Epithelial cell of proximal tubule (primary cell): ENCODE results near the gene RNASEH2B. TPM values are rescaled to one million over a fixed set of nuclear protein-coding genes. Genes with fewer than 3 reads are reported as not detected.

Source experiments
- DNase-seq: peaks from one replicate; pipeline ENCODE4 v3.0.0-alpha.2; 2011; ENCODE audit warnings: low read depth
- H3K4me3 ChIP-seq: 2 replicates; pipeline ENCODE4 v1.5.1; 2011; ENCODE audit warnings: low read depth, mild to moderate bottlenecking, low read length
- total RNA-seq: library from RNA; depleted of rRNA; stranded (reverse); fragments of >200 nt; gene quantifications from 2 replicates; pipeline ENCODE4 v1.2.3, GENCODE V29; 2015
- TF ChIP-seq, protein P1 (sequence below): conservative IDR thresholded peaks from 2 replicates; pipeline ENCODE4 v1.5.1; 2012; ENCODE audit warnings: low read depth, mild to moderate bottlenecking, low read length

Gene RNASEH2B
- total RNA-seq, 1 donor from 2014 or later, result 28.3 TPM

DNA sequence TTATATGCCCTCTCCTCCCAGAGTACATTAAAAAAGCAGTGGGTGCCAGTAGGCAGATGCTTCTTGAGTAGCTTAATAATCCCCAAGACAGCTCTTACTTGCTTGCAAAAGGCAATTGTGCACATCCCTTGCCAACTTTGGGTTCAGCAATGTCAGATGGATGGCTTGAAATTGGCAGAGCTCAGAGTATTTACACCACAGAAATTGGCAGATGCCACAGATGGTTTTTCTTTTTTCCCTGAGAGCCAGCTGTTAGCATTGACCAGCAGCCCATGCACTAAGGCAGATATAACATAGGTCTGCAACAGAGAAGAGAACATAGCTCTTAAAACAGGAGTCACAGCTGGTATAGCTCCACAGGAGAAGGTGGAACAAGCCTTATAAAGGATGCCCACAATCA, 18.4 kb upstream of the RNASEH2B start:
- TF ChIP-seq, protein P1, sequence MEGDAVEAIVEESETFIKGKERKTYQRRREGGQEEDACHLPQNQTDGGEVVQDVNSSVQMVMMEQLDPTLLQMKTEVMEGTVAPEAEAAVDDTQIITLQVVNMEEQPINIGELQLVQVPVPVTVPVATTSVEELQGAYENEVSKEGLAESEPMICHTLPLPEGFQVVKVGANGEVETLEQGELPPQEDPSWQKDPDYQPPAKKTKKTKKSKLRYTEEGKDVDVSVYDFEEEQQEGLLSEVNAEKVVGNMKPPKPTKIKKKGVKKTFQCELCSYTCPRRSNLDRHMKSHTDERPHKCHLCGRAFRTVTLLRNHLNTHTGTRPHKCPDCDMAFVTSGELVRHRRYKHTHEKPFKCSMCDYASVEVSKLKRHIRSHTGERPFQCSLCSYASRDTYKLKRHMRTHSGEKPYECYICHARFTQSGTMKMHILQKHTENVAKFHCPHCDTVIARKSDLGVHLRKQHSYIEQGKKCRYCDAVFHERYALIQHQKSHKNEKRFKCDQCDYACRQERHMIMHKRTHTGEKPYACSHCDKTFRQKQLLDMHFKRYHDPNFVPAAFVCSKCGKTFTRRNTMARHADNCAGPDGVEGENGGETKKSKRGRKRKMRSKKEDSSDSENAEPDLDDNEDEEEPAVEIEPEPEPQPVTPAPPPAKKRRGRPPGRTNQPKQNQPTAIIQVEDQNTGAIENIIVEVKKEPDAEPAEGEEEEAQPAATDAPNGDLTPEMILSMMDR, result no peak
- DNase-seq, result no peak

DNA sequence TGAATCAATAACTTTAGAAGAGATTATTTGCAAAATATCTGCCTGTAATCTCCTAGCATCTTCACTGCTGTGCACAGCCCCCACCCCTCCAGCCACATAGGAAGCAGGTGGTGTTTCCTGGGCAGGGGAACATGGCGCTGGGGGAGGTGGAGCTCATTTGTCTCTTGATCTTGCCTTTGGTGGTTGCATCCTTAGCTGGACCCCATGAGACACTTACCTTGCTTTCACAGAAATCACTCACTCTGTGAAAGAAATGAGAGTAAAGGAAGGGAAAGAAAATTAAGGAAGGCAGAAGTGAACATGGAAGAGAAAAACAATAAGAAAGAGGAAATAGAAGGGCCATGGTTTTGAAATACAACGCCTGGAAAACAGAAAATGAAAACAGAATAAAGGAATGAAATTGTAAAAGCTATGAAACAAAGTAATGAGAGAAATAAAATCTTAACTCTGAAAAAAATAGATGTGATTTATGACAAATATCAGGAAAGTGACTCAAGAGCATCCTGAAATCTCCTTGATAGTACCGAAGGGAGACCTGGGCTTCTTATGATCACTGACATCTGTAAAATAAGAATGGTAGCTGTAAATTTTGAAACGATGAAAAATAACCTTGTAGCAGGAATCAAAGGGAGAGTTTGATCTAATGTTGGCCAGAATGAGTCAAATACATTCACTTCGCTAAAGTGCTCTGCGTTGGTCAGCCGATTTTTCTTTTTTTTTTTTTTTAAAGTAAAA, 17.2 kb upstream of the RNASEH2B start:
- no peak for DNase-seq
- no peak overlapping the region for H3K4me3 ChIP-seq
- TF ChIP-seq, protein P1, result no peak

More for the DNA sequence above, 18.4 kb upstream of the RNASEH2B start:
- no peak overlapping the region for H3K4me3 ChIP-seq

DNA sequence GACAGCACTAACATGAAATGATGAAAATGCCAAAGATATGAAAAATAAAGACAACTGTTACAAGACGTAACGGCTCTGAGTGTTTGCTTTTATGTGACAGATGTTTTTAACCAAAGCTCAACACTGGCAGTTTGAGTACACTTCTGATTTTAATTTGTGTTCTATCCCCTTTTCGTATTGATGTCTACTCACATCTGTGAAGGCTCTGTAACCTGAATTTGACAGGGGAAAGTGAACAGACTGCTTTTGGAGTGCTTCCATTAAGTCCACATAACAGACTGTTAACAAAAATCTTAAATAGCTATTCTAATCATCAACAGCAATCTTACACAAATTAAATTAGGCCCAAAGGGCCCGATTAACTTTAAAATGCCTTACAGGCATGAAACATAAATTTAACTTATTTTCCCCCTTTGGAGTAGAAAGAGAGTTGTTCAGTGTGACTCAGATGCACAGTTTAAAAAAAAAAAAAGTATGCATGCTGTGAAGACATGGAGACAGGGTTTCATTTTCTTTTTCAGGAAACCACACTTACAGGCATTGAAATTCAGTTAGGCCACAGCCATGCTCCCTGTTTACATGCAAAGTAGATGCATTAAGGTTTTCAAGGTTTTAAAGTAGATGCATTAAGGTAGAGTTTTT, 16.3 kb upstream of the RNASEH2B start:
- TF ChIP-seq, protein P1, result no peak

DNA sequence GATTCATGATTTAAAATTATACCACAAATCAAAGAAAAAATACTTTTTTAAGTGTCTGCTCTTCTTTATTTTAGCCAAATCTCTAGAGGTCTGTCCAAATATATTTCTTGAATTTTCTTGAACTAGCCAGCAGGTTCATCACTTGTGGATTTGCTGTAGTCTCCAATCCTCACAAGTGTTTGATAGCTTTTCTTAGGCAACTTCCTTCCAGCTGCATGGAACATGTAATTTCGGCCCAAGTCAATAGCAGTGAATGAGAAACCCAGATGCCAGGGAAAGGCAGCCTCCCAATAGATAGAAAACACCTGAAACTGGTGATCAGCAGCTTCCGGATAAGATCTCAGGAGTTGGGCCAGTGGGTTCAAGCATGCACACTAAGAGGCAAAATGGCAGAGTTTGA, 15.6 kb upstream of the RNASEH2B start:
- no peak overlapping the region for H3K4me3 ChIP-seq
- TF ChIP-seq, protein P1, result no peak
- DNase-seq, result no peak

More for the DNA sequence above, 16.3 kb upstream of the RNASEH2B start:
- no peak overlapping the region for H3K4me3 ChIP-seq
- DNase-seq, result no peak

DNA sequence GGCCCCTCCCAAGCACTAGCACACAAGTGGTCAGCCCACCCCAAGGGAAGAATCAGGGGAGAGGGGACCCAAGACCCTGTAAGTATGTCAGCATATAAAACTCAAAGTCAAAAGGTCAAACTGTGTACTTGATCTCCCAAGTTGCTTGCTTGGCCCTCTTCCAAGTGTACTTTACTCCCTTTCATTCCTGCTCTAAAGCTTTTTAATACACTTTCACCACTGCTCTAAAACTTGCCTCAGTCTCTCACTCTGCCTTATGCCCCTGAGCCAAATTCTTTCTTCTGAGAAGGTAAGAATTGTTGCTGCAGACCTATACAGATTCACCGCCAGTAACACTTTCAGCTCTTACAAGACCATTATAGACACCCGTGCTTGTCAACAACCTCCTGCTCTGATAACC, 15.1 kb upstream of the RNASEH2B start:
- TF ChIP-seq, protein P1, result no peak
- H3K4me3 ChIP-seq, result no peak overlapping the region
- no peak for DNase-seq

DNA sequence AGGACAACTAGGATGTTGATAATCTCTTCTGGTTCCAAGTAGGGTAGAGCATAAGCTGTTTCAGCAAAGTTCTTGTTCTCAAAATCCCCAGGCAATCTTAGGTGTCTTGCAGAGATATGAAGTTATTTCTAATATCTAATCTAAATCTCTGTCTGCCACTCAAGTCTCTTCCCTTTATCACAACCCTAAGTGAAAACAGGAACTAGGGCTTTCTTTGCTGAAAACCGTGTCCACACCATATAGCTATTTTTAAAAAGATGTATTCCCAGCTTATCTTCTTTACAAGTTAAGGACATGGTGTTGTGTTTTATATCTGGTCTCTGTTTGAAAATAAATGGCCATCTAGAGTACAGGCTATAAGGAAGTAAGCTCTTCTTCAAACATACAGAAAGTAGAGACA, 11.3 kb upstream of the RNASEH2B start:
- no peak overlapping the region for H3K4me3 ChIP-seq
- no peak for DNase-seq
- TF ChIP-seq, protein P1, result no peak

DNA sequence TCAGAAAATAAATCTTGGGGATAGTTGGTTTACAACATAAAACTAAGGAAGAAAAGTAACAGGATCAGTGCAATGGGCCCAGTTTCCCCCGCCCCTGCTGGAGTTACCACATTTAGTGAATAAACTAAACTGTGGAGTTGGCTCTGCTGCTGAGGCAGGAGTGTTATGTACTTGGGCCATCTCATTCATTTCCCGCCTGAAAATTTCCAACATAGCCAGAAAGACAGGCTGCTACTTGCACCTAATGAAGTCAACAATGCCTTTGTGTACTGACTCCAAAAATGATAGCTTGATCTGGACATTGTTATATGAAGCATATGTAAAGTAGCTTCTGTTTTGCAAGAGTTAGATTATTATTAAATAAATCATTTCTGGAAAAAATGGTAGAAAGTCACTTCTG, 7.9 kb upstream of the RNASEH2B start:
- TF ChIP-seq, protein P1, result no peak
- H3K4me3 ChIP-seq, result no peak overlapping the region
- no peak for DNase-seq
